Panc1 (cell line): ENCODE measurements around the gene TJP1. TPM values are rescaled to one million over a fixed set of nuclear protein-coding genes. Genes with fewer than 3 reads are reported as not detected.

ENCODE experiments used
- ATAC-seq: fragments of 200-7000 bp; cut with Tn5 transposase; 2 replicates; pipeline ENCODE4 v1.9.1; 2020; ENCODE audit warnings: mild to moderate bottlenecking, moderate library complexity
- BruUV-seq: library from RNA; stranded (reverse); fragments of 400-500 nt; replicated peaks from 2 replicates; lab custom pipeline; 2021; lab: Mats Ljungman, UMichigan
- CTCF ChIA-PET: fragments of 300-600 bp; sonication (Branson Sonifier 250); formaldehyde crosslinking; loops from one replicate; lab custom pipeline; 2022; ENCODE audit warnings: antibody characterized with exemption; lab: Charles Lee
- POLR2A ChIA-PET: fragments of 300-600 bp; sonication (Branson Sonifier 250); formaldehyde crosslinking; loops from one replicate; lab custom pipeline; 2022; ENCODE audit warnings: antibody characterized with exemption; lab: Charles Lee
- DNase-seq: peaks from one replicate; pipeline ENCODE4 v3.0.0-alpha.2; 2010; ENCODE audit warnings: low read depth, low spot score
- H3K27ac ChIP-seq: 2 replicates; pipeline ENCODE4 v1.5.1; 2011; ENCODE audit warnings: mild to moderate bottlenecking, low read length, inconsistent platforms
- H3K27me3 ChIP-seq: fragments of 200-500 bp; sonication (Bioruptor generic); 2 replicates; pipeline ENCODE4 v1.6.0; 2014; ENCODE audit warnings: low read length, inconsistent platforms; ENCODE audit not compliant: control insufficient read depth, insufficient read depth
- H3K36me3 ChIP-seq: fragments of 200-500 bp; sonication (Bioruptor generic); 2 replicates; pipeline ENCODE4 v1.5.1; 2014; ENCODE audit warnings: inconsistent platforms, mild to moderate bottlenecking, low read length, moderate library complexity; ENCODE audit not compliant: control insufficient read depth, insufficient read depth
- H3K4me1 ChIP-seq: 2 replicates; pipeline ENCODE4 v1.5.1; 2011; ENCODE audit warnings: inconsistent platforms, mild to moderate bottlenecking, low read length, moderate library complexity; ENCODE audit not compliant: control insufficient read depth, insufficient read depth
- H3K4me3 ChIP-seq, 2 experiments: 2 replicates each; pipeline ENCODE4 v1.5.1; 2011 to 2012; ENCODE audit warnings: low read depth in 2 of 2, low read length in 2 of 2, mild to moderate bottlenecking in 2 of 2, inconsistent platforms in 1 of 2, moderate library complexity in 1 of 2
- H3K9me3 ChIP-seq: fragments of 200-500 bp; sonication (Bioruptor generic); 2 replicates; pipeline ENCODE4 v1.5.1; 2014; ENCODE audit warnings: low read depth, mild to moderate bottlenecking, inconsistent platforms, low read length, moderate library complexity; ENCODE audit not compliant: control insufficient read depth, insufficient read depth
- POLR2AphosphoS5 ChIP-seq: IDR thresholded peaks from 2 replicates; pipeline ENCODE4 v1.6.1; 2012; ENCODE audit warnings: mild to moderate bottlenecking, low read depth, low read length, moderate library complexity
- TCF7L2 ChIP-seq: IDR thresholded peaks from 2 replicates; pipeline ENCODE4 v1.6.1; 2011; ENCODE audit warnings: mild to moderate bottlenecking, low read depth, low read length, inconsistent platforms
- in situ Hi-C: cut with HindIII; loops from 2 replicates; pipeline ENCODE4 v1.10.0; 2016; ENCODE audit warnings: low sequenced_read_pairs, low pct_unique_long_range_greater_than_20kb
- intact Hi-C: fragments of 100-400 bp; cut with micrococcal nuclease; formaldehyde crosslinking; loops from one replicate; pipeline ENCODE4 v1.10.0; 2022; ENCODE audit not compliant: unreplicated experiment
- total RNA-seq: library from RNA; stranded (reverse); gene quantifications from one replicate; pipeline ENCODE4 v1.2.1, GENCODE V29; 2021; ENCODE audit not compliant: unreplicated experiment
- TF ChIP-seq, protein P1 (sequence below), 2 experiments: IDR thresholded peaks; 2 replicates each; pipeline ENCODE4 v1.6.1; 2011 to 2012; ENCODE audit warnings: low read depth in 2 of 2, control low read depth in 1 of 2, low read length in 1 of 2, mild to moderate bottlenecking in 1 of 2, moderate library complexity in 1 of 2; ENCODE audit not compliant: insufficient read depth in 1 of 2

Gene TJP1
- total RNA-seq, 1 experiment from 2014 or later, result 79.1 TPM

DNA sequence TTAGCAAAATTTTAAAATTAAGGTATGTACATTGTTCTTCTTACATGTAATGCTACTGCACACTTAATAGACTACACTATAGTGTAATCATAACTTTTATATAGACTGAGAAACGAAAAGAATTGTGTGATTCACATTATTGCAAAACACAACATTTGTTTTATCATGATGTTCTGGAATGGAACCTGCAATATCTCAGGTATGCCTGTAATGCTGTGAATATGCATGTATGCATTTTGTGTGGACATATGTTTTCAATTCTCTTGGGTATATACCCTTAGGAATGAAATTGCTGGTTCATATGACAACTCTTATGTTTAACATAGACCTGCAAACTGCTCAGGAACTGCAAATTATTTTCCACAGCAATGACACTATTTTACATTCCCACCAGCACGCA is 38.6 kb upstream of the TJP1 start:
- no peak for TF ChIP-seq TCF7L2
- TF ChIP-seq, protein P1, sequence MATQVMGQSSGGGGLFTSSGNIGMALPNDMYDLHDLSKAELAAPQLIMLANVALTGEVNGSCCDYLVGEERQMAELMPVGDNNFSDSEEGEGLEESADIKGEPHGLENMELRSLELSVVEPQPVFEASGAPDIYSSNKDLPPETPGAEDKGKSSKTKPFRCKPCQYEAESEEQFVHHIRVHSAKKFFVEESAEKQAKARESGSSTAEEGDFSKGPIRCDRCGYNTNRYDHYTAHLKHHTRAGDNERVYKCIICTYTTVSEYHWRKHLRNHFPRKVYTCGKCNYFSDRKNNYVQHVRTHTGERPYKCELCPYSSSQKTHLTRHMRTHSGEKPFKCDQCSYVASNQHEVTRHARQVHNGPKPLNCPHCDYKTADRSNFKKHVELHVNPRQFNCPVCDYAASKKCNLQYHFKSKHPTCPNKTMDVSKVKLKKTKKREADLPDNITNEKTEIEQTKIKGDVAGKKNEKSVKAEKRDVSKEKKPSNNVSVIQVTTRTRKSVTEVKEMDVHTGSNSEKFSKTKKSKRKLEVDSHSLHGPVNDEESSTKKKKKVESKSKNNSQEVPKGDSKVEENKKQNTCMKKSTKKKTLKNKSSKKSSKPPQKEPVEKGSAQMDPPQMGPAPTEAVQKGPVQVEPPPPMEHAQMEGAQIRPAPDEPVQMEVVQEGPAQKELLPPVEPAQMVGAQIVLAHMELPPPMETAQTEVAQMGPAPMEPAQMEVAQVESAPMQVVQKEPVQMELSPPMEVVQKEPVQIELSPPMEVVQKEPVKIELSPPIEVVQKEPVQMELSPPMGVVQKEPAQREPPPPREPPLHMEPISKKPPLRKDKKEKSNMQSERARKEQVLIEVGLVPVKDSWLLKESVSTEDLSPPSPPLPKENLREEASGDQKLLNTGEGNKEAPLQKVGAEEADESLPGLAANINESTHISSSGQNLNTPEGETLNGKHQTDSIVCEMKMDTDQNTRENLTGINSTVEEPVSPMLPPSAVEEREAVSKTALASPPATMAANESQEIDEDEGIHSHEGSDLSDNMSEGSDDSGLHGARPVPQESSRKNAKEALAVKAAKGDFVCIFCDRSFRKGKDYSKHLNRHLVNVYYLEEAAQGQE (IDR thresholded peaks at IDR 0.05; ENCODE audit: insufficient read depth in 1 of 2, low read depth in 2 of 2, low read length in 1 of 2), result no peak
- ChIA-PET POLR2A (no interaction called here), CTCF (no interaction called here)
- no peak for DNase-seq
- H3K27me3 ChIP-seq, result no peaks in the 10 kb centered on the region
- intact Hi-C loops, result no loop called here
- H3K9me3 ChIP-seq, result no peaks in the 10 kb centered on the region
- H3K27ac ChIP-seq, result no peak overlapping the region
- no TSS peak for BruUV-seq
- in situ Hi-C loops, result no loop called here
- no peaks in the 10 kb centered on the region for H3K4me1 ChIP-seq
- H3K36me3 ChIP-seq, result no peaks in the 10 kb centered on the region
- ATAC-seq, result no peak
- H3K4me3 ChIP-seq, result no peak overlapping the region

DNA sequence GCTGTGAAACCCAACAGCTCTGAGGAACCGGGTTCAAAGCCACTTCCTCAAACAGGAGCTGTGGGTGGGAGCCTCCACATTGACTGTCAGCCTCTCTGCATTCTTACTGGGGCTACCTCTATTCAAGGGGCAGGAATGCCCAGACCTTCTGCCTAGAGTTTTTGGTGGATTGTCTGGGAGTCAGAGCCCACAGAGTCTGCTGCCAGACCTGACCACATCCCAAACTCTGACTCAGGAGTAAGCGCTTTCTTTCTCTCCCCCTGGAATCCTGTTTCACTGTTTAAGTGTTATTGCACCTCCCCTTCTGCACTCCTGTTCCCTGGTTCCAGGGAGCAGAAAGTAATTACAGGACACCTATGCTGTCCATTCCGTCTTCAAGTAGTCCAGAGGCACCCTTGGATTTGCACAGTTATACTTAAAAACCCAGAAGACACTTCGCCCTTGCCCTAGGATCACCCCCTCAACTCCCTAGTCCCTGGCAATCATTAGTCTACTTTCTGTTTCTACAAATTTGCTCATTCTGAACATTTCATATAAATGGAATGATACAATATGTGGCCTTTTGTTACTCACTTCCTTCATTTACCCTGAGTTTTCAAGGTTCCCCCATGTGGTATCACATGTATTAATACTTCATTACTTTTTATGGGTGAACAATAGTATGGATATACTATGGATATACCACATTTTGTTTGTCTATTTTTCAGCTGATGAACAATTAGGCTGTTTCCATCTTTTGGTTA is 37.9 kb upstream of the TJP1 start:
- in situ Hi-C loops, result no loop called here

More for the DNA sequence above, 37.9 kb upstream of the TJP1 start:
- H3K36me3 ChIP-seq, result no peaks in the 10 kb centered on the region
- CTCF ChIA-PET, result no interaction called here
- no TSS peak for BruUV-seq
- DNase-seq, result no peak
- no peak overlapping the region for H3K27ac ChIP-seq
- POLR2A ChIA-PET, result no interaction called here
- H3K9me3 ChIP-seq, result no peaks in the 10 kb centered on the region
- no peaks in the 10 kb centered on the region for H3K27me3 ChIP-seq
- no peak overlapping the region for H3K4me3 ChIP-seq
- no peak for ATAC-seq
- H3K4me1 ChIP-seq, result no peaks in the 10 kb centered on the region
- no peak for TF ChIP-seq POLR2AphosphoS5
- TF ChIP-seq, protein P1 (IDR thresholded peaks at IDR 0.05; ENCODE audit: insufficient read depth in 1 of 2, low read depth in 2 of 2, low read length in 1 of 2), result no peak
- intact Hi-C loops, result no loop called here
